ENCODE results near the gene UBXN11.

GRCh38 chr1:26277719-26278118 lies 28.7 kb downstream of the UBXN11 start:
- no peak for TF ChIP-seq CTCF (IDR thresholded peaks at IDR 0.05)
- no peak for TF ChIP-seq POLR2A (IDR thresholded peaks at IDR 0.05)
- TF ChIP-seq POLR2AphosphoS5 (IDR thresholded peaks at IDR 0.05), result no peak

Data from gastroesophageal sphincter (tissue), 3 donors.